Hindlimb muscle (tissue), 1 donor: ENCODE results near the gene TAF1C. TPM values are rescaled to one million over a fixed set of nuclear protein-coding genes. Genes with fewer than 3 reads are reported as not detected.

Experiments used
- DNase-seq: peaks from one replicate; pipeline ENCODE4 v3.0.0-alpha.2; 2013
- polyA plus RNA-seq: library from polyadenylated mRNA; unstranded; fragments of 120-200 nt; gene quantifications from one replicate; pipeline ENCODE4 v1.2.1, GENCODE V29; 2013; ENCODE audit not compliant: insufficient read length

The TAF1C gene
- polyA plus RNA-seq, 1 donor: 34.3 TPM

GRCh38 chr16:84182680-84183571, 3.9 kb downstream of the TAF1C start:
- DNase-seq: no peak

GRCh38 chr16:84182104-84182503, 4.8 kb downstream of the TAF1C start:
- no peak for DNase-seq

DNA sequence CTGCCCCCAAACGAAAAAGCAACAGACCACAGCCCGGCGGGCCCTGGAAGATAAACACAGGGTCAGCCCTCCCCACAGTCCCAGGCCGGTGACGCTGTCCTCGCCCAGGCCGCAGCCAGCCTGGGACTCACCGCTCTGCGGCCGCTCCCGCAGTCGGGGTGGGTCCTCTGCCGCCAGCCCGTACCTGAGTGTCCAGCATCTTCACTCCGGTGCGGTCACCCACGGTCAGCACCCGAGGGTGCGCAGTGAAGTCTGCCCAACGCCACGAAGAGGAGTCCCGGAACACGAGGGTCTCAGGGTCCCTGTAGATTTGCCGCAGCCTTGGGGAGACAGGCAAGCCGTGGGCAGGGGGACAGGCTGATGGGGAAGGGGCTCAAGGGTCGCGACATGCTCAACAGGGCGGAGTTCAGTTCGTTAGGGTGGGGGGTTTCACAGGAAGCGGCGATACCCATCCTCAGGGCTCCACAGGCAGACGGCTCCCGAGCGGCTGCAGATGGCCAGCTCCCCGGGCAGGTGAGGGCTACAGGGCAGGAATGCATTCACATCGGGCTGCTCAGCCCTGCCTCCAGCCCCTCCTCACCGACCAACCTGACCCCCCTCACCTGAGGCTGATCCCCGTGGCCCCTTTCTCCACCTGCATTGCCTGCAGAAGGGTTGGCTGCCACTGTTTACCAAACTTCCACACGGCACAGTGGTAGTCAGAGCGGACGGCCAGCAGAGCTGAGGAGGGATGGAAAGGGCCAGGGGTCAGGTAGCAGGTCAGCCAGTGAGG, 5.5 kb downstream of the TAF1C start:
- DNase-seq: no peak

DNA sequence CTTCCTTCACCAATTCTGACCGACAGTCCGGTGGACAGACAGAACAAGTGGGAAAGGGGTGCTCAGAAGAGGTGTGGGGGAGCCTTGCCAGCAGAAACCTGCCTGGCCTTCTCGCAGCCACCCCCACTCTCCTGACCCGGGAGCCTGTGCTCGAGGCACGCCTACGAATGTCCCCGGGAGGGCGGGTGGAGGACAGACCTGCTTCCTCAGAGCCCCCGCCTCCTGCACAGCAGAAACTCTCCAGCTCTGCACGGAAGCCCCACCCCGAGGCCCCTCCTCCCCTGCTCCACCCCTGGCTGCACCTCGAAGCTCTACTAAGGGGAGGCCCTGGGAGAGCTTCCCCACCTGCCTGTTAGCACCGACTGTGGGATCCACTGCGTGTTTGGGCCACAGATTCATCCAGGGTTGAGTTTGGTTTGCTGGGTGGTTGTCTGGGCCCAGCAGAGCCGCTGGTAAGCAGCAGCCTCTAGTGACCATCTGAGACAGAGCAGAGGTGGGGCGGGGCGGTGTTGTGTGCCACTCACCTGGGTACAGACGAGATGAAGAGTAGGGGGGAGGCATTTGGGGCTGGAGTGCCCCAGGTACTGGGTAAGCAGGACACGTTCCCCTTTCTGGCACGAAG, 6.2 kb downstream of the TAF1C start:
- no peak for DNase-seq

DNA sequence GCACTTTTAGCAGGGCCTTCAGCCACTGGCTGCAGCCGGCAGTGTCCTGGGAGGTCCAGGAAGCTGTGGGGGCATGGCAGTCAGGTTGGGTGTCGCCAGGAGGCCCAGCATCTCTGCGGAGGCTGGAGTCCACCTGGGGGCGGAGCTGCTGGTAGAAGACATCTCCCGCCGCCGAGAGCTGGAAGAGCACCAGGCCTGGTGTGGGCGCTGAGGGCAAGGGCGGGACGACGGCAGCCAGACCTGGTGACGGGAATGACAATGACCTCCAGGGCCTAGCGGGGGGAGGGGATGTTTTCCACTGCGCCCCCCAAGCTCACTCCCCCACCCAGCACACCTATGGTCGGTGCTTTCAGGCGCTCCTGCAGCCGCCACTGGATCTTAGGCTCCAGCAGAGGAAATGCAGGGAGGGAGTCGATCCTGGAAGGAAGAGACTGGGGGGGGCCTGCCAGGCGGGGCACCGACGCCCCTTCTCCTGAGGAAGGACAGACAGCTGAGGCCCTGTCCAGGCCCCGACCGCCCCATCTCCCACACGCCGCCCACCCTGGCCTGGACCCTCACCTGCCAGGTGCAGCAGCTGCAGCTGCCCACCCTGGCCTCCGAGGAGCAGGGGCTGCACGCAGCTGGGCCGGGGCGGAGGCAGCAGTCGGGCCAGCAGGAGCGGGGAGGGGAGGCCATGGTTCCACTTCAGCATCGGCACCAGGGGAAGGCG, 7.1 kb downstream of the TAF1C start:
- no peak for DNase-seq

GRCh38 chr16:84178892-84179611, 7.8 kb downstream of the TAF1C start:
- DNase-seq: no peak

- DNase-seq: no peak
Observed at GRCh38 chr16:84178146-84178765, 8.6 kb downstream of the TAF1C start.

DNA sequence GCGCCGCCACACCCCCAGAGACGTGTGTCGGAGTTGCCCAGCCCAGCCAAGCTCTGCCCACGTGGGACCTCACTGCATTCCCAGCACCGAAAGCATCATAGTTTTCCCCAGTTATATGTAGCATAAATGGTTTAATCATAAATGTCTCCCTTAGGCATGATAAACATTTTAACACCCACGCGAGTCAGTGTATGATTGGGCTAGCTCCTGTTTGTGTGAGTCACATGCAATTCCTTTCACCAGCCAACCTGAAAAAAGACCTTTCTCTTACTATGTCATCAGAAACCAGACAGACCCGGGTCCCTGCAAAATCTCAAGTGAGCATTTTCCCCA, 9.2 kb downstream of the TAF1C start:
- DNase-seq: no peak

DNA sequence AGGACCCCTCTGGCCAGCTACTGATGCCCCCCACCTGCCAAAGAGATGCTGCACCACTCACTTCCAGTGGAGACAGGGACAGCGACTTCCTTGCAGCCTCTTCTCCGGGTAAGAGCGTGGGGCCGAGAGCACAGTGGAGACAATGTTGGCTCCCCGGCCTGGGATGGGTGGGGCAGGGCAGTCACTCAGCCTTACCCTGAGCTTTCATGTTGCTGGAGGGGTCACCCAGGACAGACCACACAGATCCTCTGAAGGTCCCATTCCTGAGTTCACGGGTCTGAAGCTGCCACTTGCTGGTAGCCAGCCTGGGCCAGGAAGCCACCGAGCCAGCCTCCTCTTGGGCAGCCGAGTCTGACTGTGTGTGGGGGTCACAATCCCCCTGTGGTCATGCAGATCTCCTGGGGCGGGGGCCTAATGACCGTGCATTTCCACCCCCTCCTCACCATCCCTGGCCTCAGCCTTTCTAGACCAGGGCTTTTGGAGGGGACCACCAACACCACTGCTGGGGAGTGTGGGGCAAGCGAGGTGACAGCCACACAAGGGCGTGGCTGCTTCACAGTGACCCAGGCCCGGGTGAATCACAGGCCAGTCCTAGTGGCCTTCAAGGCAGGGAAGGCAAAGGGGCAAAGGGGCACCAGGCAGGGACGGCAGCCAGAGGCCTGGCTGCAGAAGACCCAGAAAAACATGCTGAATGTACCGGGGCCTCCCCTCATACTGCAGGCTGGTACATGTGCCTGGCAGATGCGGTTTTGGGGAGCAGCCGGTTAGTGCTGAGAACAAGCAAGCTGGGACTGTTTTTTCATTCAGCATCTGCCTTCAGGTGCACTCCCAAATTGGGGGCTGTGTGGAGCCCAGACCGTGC, 10.4 kb downstream of the TAF1C start:
- DNase-seq: no peak

DNA sequence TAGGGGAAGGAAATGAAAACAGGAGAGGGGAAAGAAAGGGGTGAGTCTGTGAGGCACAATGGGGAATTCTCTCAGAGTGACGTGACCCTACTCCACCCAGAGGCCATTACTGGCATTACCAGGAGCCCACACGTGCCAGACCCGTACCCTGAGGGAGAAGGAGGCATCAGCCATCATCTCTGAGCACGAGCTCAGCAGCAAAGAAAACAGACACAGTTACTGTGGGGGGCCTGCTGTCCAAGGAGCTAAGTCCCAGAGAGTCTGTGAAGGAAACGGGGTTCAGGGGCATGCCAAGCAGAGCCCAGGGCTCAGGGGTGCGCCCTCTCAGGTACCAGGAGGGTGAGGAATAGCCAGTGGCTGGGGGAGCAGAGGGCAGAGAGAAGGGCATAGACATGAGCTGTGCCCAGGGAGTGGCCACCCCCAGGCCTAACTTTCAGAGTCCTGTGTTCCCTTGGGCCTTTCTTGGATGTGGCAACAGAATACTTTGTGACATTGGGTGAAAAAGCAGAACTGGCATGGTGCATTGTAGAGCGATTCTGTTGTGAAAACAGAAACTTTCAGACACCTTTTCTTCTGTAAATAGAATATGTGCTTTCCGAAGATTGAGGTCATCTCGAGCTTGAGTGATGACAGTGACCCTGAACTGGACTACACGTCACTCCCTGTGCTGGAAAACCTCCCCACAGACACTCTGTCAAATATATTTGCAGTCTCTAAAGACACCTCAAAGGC, 11.3 kb downstream of the TAF1C start:
- no peak for DNase-seq

DNA sequence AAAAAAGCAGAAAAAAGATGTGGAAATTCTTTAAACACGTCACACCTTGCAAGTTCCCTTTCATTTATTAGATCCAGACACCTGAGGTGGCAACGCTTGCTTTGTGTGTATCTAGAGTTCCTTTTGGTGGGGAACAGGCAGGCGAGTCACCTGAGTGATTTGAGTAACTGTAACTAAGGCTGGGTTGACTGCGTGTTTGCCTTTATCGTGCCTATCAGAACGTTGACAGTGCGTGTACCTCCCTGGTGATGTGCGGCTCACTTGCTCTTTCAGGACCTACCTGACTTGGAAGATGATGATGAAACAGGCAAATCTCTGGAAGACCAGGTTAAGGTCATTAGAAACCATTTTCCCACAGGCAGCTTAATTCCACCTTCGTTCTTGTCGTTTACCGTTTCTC, 12.5 kb downstream of the TAF1C start:
- DNase-seq: no peak

DNA sequence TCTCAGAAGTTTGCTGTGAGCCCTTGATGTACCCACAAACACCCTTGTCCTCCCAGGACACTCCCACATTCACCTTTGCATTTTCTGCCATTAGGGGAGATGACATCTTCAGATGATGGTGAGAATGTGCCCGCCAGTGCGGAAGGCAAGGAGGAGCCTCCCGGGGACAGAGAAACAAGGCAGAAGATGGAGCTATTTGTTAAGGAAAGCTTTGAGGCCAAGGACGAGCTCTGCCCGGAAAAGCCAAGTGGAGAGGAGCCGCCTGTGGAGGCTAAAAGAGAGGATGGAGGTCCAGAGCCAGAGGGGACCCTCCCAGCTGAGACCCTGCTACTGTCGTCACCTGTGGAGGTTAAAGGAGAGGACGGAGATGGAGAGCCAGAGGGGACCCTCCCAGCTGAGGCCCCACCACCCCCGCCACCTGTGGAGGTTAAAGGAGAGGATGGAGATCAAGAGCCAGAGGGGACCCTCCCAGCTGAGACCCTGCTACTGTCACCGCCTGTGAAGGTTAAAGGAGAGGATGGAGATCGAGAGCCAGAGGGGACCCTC, 17.0 kb downstream of the TAF1C start:
- DNase-seq: no peak

- no peak for DNase-seq
Observed at GRCh38 chr16:84166796-84167695, 19.8 kb downstream of the TAF1C start.

DNA sequence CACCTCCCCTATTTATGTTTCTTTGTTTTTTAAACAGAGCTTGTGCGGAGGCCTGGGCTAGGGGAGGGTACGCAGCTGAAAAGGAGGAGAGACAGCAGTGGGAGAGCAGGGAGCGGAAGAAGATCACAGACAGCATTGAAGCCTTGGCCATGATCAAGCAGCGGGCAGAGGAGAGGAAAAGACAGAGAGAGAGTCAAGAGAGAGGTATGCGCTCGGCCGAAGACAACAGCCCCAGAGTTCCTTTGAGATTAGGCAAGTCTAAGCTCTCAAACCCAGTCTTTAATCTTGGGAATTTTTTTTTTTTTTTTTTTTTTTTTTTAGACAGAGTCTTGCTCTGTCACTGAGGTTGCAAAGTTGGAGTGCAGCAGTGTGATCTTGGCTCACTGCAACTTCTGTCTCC, 21.1 kb downstream of the TAF1C start:
- no peak for DNase-seq

DNA sequence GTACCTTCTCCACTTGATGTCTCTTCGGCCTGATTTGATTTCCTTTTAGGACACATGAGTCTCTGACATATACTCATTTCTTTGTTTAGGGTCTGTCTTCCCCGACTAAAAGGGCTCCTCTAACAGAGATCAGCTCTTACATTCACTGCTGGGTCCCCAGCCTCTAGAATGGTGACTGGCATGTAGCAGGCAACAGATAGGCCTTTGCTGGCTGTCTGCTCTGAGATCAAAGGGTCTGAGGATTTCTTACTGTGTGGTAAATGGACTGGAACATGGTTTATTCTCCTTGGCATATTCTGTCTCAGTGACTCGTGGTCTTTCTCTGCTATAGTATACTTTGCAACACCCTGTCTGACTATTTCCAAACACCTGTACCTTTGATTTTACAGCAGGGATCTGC, 25.1 kb downstream of the TAF1C start:
- no peak for DNase-seq

- no peak for DNase-seq
Observed at GRCh38 chr16:84161037-84161436, 25.8 kb downstream of the TAF1C start.

- DNase-seq: no peak
Observed at GRCh38 chr16:84159800-84160199, 27.1 kb downstream of the TAF1C start.

DNA sequence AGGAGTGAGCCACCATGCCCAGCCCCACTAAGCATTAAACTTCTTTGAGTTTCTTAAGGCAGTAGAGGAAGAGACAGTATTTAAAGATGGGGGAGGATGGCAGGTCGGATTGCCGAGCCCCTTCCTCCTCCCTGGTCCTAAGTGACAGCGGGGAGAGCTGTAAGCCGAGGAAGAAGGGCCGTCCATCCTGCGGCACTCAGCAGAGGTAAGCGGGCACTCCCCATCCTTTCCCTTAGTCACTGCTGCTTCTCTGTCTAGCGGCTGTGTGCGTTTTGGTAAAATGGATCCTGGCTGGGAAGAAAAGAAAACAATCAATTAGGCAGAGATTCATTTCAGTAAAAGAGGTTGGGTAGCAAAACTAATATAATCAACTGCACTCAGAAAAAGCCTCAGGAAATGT, 27.9 kb downstream of the TAF1C start:
- no peak for DNase-seq

- no peak for DNase-seq
Observed at GRCh38 chr16:84156342-84156784, 30.5 kb downstream of the TAF1C start.
